ENCODE data around the gene FHOD1. TPM values are rescaled to one million over a fixed set of nuclear protein-coding genes. Genes with fewer than 3 reads are reported as not detected.
A peak's percentile ranks its signal among the peaks of the same experiment; 100 is the strongest.

FHOD1 gene
- total RNA-seq, 1 experiment from 2014 or later, result 37.4 TPM

DNA sequence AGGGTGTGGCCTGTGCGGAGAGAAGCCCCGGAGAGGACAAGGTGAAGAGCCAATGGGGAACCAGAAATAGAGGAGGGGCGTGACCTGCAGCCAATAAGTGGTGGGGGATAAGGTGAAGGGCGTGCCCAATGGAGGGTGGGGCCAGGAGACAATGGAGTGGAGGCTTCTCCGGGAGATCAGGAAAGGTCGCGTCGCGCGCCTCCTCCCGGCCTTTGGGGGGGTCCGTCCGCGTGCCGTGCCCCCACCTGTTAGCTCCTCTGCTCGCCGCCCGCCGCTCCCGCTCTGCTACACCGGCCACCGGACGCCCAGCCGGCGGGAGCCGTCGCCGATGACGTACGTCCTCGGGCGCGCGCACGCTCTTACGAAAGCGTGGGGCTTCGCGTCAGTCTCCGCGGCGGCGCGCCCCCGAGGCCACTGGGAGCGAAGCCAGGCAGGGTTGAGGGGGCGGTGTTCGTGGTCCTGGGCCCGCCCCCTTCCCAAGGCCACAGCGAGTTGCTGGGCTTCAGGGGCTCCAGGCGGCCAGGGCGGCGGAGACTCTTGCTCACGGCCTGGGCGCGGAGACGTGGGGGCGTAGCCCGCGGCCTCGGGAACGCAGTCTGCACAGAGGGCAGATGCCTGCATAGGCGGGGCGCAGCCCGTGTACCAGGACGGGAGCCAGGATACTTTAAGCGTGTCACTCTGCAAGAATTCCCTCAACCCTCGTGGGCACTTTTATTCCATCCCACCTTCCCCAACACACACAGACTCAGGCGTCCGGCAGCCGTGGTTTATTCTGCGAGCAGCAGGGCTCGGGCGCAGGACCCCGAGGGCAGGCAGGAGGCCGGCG is 63.4 kb downstream of the FHOD1 start, which contains the start of gene MATCAP1:
MATCAP1 (minus strand) TSS at position 337 of the 826 bp plus-strand sequence. CDS start 3,353 bp downstream, outside the sequence.
- peak; percentile 100 for DNase-seq
- Histone ChIP-seq H3K27me3 (ENCODE audit: control insufficient read depth, insufficient read depth, low read length) (peaks cover 19% of the 10 kb centered on the region), H3K36me3 (replicated peaks; ENCODE audit: control insufficient read depth, insufficient read depth, low read length) (no peaks in the 10 kb centered on the region), H3K4me3 (ENCODE audit: insufficient read depth, low read depth, low read length) (peak within 1 kb of the TSS; percentile 83)

- Histone ChIP-seq H3K27me3 (ENCODE audit: control insufficient read depth, insufficient read depth, low read length) (peaks cover 21% of the 10 kb centered on the region), H3K4me3 (ENCODE audit: insufficient read depth, low read depth, low read length) (peak overlapping the region; percentile 83), H3K36me3 (replicated peaks; ENCODE audit: control insufficient read depth, insufficient read depth, low read length) (no peaks in the 10 kb centered on the region)
- no peak for DNase-seq
Measured at GRCh38 chr16:67183284-67183626, 64.0 kb downstream of the FHOD1 start.

GRCh38 chr16:67182288-67182687 is 65.0 kb downstream of the FHOD1 start:
- no peak overlapping the region for H3K4me3 ChIP-seq (ENCODE audit: insufficient read depth, low read depth, low read length)
- no peak for DNase-seq
- H3K36me3 ChIP-seq (replicated peaks; ENCODE audit: control insufficient read depth, insufficient read depth, low read length), result no peaks in the 10 kb centered on the region
- peaks cover 27% of the 10 kb centered on the region for H3K27me3 ChIP-seq (ENCODE audit: control insufficient read depth, insufficient read depth, low read length)

- DNase-seq, result no peak
- Histone ChIP-seq H3K27me3 (ENCODE audit: control insufficient read depth, insufficient read depth, low read length) (peaks cover 36% of the 10 kb centered on the region), H3K36me3 (replicated peaks; ENCODE audit: control insufficient read depth, insufficient read depth, low read length) (no peaks in the 10 kb centered on the region), H3K4me3 (ENCODE audit: insufficient read depth, low read depth, low read length) (no peak overlapping the region)
Measured at GRCh38 chr16:67181346-67181745, 65.9 kb downstream of the FHOD1 start.

GRCh38 chr16:67180166-67180565 is 67.1 kb downstream of the FHOD1 start:
- Histone ChIP-seq H3K27me3 (ENCODE audit: control insufficient read depth, insufficient read depth, low read length) (peaks cover 39% of the 10 kb centered on the region), H3K4me3 (ENCODE audit: insufficient read depth, low read depth, low read length) (no peak overlapping the region), H3K36me3 (replicated peaks; ENCODE audit: control insufficient read depth, insufficient read depth, low read length) (no peaks in the 10 kb centered on the region)
- no peak for DNase-seq

DNA sequence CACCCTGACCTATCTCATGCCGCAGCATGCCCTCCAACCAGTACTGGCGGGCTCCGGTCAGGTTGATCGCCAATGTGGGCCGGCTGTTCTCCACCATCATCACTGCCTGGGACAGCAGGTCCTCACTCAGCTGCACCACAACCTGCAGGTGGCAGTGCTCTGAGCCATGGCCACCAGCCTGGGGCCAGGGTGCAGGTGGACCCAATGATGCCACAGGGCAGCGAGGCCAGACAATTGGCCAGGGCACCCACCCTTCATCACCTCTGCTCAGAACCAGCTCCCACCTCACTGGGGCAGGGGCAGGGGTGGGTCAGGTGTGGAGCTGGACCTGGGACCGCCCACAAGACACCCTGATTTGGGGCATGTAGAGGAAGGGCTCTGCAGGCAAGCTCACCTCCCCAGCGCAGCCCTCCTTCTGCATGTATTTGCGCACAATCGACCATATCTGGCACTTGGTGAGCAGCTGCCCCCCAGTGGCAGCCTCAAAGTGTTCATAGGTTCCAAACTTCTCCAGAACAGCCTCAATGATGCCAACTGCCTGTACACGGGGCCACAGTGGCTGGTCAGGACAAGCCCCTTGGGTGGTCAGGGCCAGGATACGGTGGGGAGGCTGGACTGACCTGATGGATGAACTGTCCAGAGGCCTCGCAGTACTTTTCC is 67.7 kb downstream of the FHOD1 start:
- DNase-seq, result peak; percentile 78
- H3K27me3 ChIP-seq (ENCODE audit: control insufficient read depth, insufficient read depth, low read length), result peaks cover 39% of the 10 kb centered on the region
- no peaks in the 10 kb centered on the region for H3K36me3 ChIP-seq (replicated peaks; ENCODE audit: control insufficient read depth, insufficient read depth, low read length)
- no peak overlapping the region for H3K4me3 ChIP-seq (ENCODE audit: insufficient read depth, low read depth, low read length)

Other genes with a start within 250 kb of the FHOD1 start
- 31.4 and 49.3 TPM in 2 replicates for gene CBFB, start 218.3 kb downstream of the FHOD1 start, total RNA-seq (2014; rRNA removed; shearing (Covaris generic))
- gene PHAF1, start 137.5 kb downstream of the FHOD1 start, total RNA-seq (2014; rRNA removed; shearing (Covaris generic)), result 24.1 and 32.1 TPM in 2 replicates
- gene B3GNT9, start 96.5 kb downstream of the FHOD1 start, total RNA-seq (2014; rRNA removed; shearing (Covaris generic)), result 7.6 and 8.7 TPM in 2 replicates
- 1.3 and 1.8 TPM in 2 replicates for gene TRADD, start 87.6 kb downstream of the FHOD1 start, total RNA-seq (2014; rRNA removed; shearing (Covaris generic))
- 0.67 and 0.73 TPM in 2 replicates for gene FBXL8, start 87.5 kb downstream of the FHOD1 start, total RNA-seq (2014; rRNA removed; shearing (Covaris generic))
- gene HSF4, start 82.7 kb downstream of the FHOD1 start, total RNA-seq (2014; rRNA removed; shearing (Covaris generic)), result 1.6 and 4.0 TPM in 2 replicates
- 5.3 and 7.4 TPM in 2 replicates for gene NOL3, start 76.9 kb downstream of the FHOD1 start, total RNA-seq (2014; rRNA removed; shearing (Covaris generic))
- gene MATCAP1, start 63.5 kb downstream of the FHOD1 start, total RNA-seq (2014; rRNA removed; shearing (Covaris generic)), result 16.2 and 18.9 TPM in 2 replicates
- 3.6 and 4.8 TPM in 2 replicates for gene EXOC3L1, start 57.3 kb downstream of the FHOD1 start, total RNA-seq (2014; rRNA removed; shearing (Covaris generic))
- 104 and 117 TPM in 2 replicates for gene E2F4, start 55.3 kb downstream of the FHOD1 start, total RNA-seq (2014; rRNA removed; shearing (Covaris generic))
- 10.4 and 11.4 TPM in 2 replicates for gene ELMO3, start 48.4 kb downstream of the FHOD1 start, total RNA-seq (2014; rRNA removed; shearing (Covaris generic))
- gene TMEM208, start 20.4 kb downstream of the FHOD1 start, total RNA-seq (2014; rRNA removed; shearing (Covaris generic)), result 19.3 and 27.3 TPM in 2 replicates
- 1.6 and 2.5 TPM in 2 replicates for gene SLC9A5, start 1.5 kb upstream of the FHOD1 start, total RNA-seq (2014; rRNA removed; shearing (Covaris generic))
- gene PLEKHG4, start 32.1 kb upstream of the FHOD1 start, total RNA-seq (2014; rRNA removed; shearing (Covaris generic)), result 9.6 and 15.0 TPM in 2 replicates
- gene KCTD19, start 79.3 kb upstream of the FHOD1 start, total RNA-seq (2014; rRNA removed; shearing (Covaris generic)), result 0.89 and 2.1 TPM in 2 replicates
- 0.44 TPM in 1 of 2 replicates, not detected in the other for gene LRRC36, start 79.3 kb upstream of the FHOD1 start, total RNA-seq (2014; rRNA removed; shearing (Covaris generic))
- gene TPPP3, start 146.0 kb upstream of the FHOD1 start, total RNA-seq (2014; rRNA removed; shearing (Covaris generic)), result 0.44 and 0.80 TPM in 2 replicates
- gene ZDHHC1, start 169.0 kb upstream of the FHOD1 start, total RNA-seq (2014; rRNA removed; shearing (Covaris generic)), result 8.0 and 10.3 TPM in 2 replicates
- 25.1 and 35.1 TPM in 2 replicates for gene HSD11B2, start 183.6 kb upstream of the FHOD1 start, total RNA-seq (2014; rRNA removed; shearing (Covaris generic))
- gene ATP6V0D1, start 233.7 kb upstream of the FHOD1 start, total RNA-seq (2014; rRNA removed; shearing (Covaris generic)), result 58.4 and 76.9 TPM in 2 replicates
- 1.1 TPM in 1 of 2 replicates, not detected in the other for gene AGRP, start 236.1 kb upstream of the FHOD1 start, total RNA-seq (2014; rRNA removed; shearing (Covaris generic))